HG03520 (cell line): Measurements from ENCODE around the gene EPHB6.

ENCODE experiments used
- ATAC-seq: cut with Tn5 transposase; IDR thresholded peaks from one replicate; pipeline ENCODE4 v1.9.1; 2021; ENCODE audit warnings: mild to moderate bottlenecking, moderate library complexity; ENCODE audit not compliant: unreplicated experiment

Gene EPHB6, protein sequence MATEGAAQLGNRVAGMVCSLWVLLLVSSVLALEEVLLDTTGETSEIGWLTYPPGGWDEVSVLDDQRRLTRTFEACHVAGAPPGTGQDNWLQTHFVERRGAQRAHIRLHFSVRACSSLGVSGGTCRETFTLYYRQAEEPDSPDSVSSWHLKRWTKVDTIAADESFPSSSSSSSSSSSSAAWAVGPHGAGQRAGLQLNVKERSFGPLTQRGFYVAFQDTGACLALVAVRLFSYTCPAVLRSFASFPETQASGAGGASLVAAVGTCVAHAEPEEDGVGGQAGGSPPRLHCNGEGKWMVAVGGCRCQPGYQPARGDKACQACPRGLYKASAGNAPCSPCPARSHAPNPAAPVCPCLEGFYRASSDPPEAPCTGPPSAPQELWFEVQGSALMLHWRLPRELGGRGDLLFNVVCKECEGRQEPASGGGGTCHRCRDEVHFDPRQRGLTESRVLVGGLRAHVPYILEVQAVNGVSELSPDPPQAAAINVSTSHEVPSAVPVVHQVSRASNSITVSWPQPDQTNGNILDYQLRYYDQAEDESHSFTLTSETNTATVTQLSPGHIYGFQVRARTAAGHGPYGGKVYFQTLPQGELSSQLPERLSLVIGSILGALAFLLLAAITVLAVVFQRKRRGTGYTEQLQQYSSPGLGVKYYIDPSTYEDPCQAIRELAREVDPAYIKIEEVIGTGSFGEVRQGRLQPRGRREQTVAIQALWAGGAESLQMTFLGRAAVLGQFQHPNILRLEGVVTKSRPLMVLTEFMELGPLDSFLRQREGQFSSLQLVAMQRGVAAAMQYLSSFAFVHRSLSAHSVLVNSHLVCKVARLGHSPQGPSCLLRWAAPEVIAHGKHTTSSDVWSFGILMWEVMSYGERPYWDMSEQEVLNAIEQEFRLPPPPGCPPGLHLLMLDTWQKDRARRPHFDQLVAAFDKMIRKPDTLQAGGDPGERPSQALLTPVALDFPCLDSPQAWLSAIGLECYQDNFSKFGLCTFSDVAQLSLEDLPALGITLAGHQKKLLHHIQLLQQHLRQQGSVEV

DNA sequence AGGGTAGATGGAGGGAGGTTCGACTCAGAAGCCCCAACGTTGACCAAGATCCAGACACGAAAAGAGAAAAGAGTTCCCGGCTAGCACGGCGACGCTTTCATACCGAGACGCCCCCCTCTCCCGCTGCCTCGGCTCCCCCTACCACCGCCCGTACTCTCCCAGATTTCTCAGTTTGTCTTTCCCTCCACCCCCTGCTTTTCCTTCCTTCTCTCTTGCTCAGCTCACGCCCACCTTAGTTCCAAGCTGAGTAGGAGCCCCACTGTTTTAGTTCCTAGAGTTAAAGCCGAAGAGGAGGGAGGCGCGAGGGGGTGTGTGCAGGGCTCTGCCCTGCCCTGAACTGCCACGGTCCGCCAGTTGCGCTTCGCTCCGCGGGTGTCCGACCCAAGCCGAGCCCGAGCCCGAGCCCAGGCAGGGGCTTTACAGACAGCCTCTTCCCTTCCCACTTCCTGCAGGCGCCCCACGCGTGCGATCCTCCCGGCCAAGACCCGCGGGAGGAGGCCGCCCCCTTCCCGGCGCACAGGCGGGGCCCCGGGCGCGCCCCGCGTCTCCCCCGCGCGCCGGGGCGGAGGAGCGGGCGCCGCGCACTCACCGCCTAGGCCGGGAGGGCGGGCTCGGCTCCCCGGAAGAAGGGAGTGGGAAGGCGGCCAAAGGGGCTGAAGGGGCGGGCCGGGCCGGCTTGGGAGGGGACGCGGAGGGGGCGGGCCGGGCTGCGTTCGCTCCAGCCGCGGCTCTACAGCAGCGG, at the start of gene EPHB6:
TSS of gene EPHB6 (plus strand) at position 705 of the 742 bp plus-strand sequence. CDS start 8,152 bp downstream, outside the sequence.
- ATAC-seq, result peak; percentile 51

DNA sequence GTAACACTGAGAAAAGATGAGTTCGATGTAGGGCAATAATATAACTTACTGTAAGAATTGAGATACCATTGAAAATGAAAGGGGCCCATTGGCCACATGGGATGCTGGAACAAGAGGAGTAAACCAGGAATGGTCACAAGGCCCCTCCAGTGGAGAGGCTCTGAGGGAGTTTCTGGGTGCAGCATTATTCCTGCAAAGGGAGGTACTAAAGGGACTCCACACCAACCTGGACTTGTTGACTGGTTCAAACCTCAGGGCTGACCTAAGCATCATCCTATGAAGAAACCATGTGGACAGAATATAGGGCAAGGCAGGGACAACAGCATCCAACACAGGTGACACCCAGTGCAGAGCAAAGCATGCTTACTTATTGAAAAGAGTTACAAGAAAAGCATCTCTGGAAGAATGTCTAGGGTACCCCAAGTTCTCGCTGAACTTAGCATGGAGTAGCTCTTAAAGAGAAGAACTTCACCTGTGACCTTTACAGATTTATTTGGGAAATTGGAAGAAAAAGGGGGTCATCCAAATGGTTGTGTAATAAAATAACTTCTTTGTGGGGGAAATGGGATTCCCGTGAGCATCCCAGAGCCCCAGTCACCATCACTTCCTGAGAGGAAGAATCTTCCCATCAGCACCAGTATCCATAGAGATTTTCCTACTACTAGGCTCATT, 49.4 kb upstream of the EPHB6 start:
- no peak for ATAC-seq

DNA sequence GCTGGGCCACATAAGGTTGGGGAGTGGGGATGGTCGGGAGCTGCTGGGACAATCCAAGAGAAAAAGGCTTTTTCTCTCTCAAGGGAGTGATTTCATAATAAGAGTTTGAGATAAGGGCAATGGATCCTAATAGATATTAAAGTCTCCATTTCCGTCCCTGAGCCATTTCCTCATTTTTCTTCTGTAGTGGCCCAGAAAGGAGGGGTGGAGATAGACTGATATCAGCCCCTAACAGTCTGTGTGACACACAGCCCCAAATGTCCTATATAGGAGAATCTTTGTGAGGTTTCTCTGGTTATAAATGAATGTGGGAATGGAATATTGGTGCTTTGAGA, 48.9 kb upstream of the EPHB6 start:
- no peak for ATAC-seq

DNA sequence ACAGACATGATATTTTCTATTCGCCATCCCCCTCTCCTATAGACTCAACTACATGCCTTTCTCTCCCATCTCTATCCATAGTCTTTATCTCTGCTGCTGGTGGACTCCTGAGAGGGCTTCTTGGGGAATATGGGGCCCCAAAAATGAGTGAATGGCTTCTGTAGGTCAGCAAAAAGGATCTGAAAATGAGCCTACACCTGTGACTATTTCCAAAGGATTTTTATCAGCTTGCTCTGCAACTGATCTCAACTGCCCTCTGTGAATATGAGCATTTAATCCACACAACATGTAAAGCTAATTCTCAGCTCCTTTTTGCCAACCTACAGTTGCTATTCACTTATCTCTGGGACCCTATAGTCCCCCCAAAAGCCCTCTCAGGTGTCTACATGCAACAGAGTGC, 47.9 kb upstream of the EPHB6 start:
- ATAC-seq, result no peak

DNA sequence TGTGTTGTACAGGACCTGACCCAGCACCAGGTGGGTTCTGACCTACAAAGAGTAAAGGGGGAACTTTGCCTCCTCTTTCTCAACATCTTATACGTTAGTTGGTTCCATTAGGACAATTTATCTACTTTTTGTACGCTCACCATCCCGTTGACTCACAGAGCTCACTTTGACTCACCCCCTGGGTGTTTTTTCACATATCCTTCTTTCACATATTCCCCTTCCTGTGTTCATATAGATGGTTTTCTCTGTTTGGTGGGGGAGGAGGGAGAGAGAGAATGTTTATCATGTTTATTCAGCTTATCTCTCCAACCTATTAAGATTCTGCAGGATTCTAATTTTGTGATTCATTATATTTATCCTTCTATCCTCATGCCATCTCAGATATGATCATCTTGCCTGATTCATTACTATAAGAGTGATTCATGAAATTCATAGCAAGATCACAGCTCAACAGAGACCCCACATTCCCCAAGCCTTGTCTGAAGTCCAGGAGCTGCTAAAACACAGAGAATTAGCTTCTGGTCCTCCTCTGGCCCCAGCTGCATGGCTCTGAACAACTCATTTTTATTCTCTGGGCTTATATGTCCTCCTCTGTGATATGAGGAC, 46.9 kb upstream of the EPHB6 start:
- no peak for ATAC-seq

DNA sequence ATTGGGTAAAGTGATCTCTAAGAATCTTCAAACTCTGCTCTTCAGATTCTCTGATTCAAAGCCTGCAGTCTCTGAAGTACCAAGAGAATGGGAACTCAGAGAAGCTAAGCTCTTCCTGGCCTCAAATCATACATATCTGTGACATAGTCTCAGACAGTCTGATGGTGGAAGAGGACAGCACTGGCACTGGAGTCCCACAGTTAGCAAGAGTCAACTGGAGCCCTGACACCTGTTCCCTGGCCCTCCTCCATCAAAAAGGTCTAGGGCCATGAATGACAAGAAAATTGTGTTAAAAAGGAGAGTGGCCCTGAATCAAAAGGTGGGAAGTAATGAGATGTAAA, 46.4 kb upstream of the EPHB6 start:
- peak; percentile 22 for ATAC-seq

DNA sequence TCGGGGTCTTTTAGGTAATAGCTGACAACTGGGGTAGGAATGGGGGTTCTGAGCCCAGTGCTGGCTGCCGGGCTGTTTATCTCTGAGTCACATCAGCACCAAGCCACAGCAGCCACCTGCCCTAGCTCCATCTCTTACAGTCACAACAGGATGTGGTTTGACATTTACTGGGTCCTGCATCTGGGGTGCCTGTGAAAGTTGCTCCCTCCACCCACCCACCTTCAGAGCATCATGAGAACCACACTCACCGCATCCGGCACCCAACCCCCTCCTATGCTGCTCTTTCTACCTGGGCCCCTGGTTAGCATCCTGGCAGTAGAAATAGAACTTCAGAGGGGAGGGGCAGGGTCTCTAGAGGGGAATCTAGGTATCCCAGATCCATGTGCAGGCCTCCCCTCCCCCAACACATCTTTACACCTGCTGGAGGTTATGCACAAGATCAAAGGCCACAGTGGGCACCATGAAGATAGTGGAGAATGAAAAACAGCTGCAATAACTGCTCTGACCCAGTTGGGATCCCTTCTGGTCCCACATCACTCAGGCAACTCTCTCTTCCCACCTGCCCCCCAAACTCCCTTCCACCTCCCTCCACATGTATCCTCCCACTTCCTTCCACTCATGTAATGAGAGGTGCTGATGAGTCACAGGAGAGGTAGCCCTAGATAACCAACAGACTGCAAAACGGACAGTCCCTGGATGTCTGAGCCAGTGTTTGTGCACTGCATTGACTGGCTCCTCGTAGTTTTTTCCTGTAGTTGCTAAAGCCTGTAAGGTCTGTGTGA, 45.9 kb upstream of the EPHB6 start:
- ATAC-seq, result peak; percentile 87

DNA sequence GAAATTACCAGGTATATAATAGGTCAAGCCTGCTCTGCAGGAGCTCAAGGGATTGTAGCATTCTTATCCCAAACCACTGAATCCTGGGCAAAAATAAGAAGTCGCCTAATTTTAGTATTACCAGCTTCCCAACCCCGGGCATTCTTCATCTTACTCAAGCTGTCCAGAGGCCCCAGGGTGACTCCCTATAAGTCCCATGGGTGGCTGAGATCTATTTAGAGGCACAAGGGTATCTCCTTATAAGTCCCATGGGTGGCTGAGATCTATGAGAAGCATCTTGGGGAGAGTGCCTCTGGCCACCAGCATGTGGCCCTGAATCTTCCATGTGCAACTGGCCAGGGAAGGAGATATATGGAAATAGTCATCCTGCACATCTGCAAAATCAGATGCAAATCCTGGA, 45.2 kb upstream of the EPHB6 start:
- ATAC-seq, result no peak

DNA sequence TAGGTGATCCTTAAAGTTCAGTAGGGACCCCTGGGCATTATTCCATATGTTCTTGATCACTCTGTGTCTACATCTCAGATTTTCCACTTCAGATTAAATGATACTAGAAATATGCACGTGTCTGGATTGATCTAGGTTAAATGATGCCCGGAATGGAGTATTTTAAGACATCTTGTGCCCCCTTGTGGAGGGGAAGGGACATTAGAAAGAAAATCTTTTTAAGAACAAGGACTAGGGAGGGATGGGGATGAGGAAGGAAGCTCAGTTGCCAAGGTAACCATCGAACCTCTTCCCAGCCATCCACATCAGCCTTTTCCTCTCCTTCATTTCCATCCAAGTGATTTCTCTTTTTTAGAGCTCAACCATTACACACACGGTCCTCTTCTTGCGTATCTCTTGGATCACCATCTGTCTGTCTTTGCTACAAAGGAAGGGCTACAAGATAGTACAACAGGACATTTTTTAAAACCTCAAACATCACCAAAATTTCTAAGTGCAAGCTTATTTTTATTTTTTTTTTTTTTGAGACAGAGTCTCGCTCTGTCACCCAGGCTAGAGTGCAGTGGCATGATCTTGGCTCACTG, 43.6 kb upstream of the EPHB6 start:
- ATAC-seq, result no peak

DNA sequence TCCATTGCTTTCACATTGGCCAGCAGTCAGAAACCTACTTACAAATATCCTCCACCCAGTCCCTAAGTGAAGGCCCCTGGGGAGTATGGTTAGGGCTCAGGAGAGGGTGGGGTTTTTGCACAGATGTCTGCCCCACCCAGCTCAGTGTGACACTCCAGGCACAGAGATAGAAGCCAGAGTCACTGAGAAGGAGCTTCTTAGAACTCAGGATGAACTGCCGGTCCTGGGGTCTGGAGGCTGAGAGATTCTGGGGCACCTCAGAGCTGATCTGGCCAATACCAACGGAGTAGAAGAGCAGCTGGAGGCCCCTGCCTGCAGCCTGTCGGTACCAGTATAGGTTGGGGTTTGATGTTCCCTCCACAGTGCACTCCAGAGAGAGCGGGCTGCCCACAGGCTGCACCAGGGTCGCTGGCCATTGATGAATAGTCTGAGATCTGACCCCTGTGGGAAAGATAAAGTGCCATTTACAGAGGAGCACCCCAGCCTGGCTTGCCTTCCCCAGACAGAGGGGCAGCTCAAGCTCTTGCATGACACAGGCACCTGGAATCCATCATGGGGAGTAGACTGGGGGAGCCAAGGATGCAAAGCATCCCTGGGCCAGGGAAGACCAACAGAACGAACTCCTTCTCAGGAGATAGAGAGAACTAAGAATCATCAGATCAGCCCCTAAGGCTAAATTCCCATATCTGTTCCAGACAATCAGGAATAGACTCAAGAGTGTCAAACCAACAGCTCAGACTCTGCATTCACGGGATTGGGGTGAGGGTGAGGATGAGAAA, 42.2 kb upstream of the EPHB6 start:
- ATAC-seq, result no peak

DNA sequence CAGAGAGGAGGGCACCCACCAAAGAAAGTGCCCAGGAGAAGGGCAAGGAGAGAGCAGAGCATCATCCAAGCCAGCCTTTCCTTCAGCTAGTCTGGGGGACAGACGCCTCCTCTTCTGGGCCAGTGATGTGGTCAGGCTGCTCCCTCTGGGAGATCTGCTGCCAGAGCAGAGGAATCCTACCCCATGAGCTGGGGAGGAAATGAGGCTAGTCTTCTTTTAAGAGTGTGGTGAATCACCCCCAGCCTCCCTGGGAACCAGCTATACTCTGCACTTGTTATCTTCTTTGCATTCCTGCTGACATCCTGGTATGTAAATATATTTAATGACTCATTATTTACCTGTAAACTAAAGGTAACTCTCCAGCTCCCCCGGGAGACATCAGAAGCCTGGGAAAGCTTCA, 41.6 kb upstream of the EPHB6 start:
- ATAC-seq, result no peak

DNA sequence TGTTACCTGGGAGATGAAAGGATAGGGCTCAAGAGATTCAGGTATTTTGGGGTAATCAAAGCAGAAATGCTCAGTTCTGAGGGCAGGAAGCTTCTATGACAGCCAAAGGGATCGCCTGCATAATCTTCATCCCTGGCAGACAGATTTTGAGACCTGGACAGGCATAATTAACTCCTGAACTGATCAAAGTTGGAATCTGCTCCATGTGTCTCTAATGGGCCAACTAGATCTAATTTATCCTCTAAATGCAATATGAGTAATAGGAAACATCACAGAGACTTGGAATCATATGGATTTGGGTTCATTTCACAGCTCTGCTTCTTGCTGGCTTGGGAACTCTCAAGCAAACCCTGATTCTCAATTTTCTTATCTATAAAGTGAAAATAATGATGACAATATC, 41.2 kb upstream of the EPHB6 start:
- ATAC-seq, result no peak

DNA sequence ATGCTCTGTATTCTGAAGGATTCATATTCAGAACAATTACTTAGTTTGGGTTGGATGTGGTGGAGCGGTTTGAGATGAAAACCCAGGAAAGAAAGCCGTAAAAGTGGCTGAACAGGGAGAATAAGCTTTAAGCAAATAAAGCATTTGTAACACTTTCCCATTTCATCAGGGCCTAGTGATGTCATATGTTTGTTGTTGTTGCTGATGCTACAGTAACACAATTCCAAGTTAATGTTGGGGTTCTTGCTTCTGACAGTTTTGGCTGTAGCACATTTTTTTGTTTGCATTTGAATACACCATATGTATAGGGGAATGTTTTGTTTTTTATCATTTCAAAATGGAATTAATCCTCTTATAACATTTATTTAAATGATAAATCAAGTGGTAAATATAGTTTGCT, 40.4 kb upstream of the EPHB6 start:
- no peak for ATAC-seq

DNA sequence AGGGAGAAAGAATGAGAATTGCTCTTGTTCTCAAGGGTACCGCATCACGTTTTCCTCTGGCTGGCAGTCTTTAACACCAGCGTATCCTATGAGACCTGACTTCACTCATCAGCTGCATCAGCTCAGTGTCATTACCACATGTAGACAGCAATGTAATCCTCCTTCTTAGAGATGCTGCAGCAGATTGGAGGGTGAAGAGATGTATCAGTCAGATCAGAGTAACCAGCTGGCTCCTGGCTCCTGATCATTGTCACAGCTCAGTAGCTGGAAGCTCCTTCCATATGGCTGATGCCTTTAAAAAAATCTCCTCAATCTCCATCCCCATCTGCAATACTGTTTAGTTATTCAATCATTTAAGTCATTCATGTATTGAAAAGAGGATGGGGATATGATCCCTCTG, 39.7 kb upstream of the EPHB6 start:
- ATAC-seq, result no peak

DNA sequence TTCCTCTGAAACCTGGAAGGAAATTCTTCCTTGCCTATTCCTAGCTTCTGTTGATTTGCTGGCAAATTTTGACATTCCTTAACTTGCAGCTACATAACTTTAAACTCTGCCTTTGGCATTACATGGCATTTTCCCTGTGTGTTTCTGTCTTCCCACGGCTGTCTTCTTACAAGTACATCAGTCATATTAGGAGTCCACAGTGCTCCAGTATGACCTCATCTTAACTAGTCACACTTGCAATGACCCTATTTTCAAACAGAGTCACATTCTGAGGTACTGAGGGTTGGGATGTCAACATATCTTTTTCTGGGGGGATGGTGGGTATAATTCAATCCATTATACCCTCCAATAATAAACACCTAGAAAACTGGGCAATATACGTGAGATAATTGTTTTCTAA, 37.4 kb upstream of the EPHB6 start:
- ATAC-seq, result no peak

DNA sequence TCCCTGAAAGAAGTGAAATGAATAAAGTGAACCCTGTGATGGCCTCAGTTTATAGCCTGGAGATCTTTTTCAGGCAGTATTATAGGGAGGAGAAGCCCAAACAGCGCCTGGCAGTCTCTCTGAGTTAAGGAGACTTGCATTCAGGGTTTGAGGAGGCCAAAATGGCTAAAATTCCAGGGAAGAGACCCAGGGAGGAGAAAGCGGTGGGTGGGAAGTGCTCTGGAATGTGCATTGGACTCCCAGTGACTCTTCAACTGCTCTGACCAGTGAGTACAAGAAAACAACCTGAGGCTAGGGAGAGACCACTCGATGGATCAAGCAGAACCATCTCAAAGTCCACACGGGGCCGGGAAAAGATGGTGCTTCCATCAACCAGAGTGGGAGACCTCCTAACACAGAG, 35.3 kb upstream of the EPHB6 start:
- ATAC-seq, result no peak

DNA sequence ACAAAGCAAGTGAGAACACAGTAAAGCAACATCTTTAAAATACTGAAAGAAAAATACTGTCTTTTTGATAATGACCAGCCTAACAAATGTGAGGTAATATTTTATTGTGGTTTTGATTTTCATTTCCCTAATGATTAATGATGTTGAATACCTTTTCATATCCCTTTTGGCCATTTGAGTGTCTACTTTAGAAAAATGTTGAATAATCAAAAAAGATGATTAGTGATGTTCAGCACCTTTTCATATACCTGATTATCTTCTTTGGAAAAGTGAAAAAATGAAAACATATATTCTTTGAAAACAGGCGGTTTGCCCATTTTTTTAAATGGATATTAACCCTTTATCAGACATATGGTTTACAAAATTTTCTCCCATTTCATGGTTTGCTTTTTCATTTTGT, 32.2 kb upstream of the EPHB6 start:
- no peak for ATAC-seq

DNA sequence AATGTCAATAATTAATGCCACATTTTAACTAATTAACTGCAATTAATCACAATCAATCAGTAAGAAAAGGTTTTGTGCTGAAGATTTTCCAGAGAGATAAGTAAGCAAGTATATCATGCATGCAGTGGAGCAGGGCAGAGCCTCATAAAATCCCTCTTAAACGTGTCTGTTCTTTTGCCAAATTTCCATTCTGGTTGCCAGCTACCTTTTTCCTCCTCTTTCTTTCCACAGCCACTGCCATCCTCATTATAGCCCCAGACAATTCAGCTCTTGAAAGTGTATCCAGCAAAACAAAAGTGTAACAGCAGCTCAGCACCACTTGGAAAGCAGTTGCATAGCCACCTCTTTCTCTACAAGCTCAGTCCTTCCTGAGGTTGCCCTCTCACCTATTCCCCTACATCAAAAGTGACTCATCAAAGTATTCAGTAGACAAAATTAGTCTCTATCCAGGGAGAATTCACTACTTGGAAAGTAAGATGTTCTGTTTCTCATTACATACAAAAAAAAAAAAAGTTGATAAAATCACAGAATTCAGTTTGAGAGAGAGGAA, 26.9 kb upstream of the EPHB6 start:
- no peak for ATAC-seq
